T-cell (primary cell): ENCODE measurements around the gene KCTD19. TPM values are rescaled to one million over a fixed set of nuclear protein-coding genes. Genes with fewer than 3 reads are reported as not detected.
A peak's percentile ranks its signal among the peaks of the same experiment; 100 is the strongest.

ENCODE experiments used
- ATAC-seq, 4 experiments: fragments of 200-7000 bp in 3 of 4; fragments of 150-1000 bp in 1 of 4; cut with Tn5 transposase; replicated peaks in 1 of 4; 1 replicate in 3 of 4; 2 replicates in 1 of 4; pipeline ENCODE4 v1.10.0; 2021; ENCODE audit warnings: moderate library complexity in 3 of 4, mild to moderate bottlenecking in 2 of 4, moderate number of reproducible peaks in 1 of 4
- CTCF ChIA-PET, 2 donors: fragments of 300-600 bp; sonication (Branson Sonifier 250); formaldehyde crosslinking; loops; one replicate each; lab custom pipeline; 2022; ENCODE audit warnings: antibody characterized with exemption in 2 of 2; lab: Charles Lee
- POLR2A ChIA-PET, 2 donors: fragments of 300-600 bp; sonication (Branson Sonifier 250); formaldehyde crosslinking; loops; one replicate each; lab custom pipeline; 2022; ENCODE audit warnings: antibody characterized with exemption in 2 of 2; lab: Charles Lee
- DNase-seq, 35 experiments: peaks; one replicate each; pipeline versions ENCODE4 v3.0.0 to v3.0.0-alpha.2; 2013 to 2023
- H3K27ac ChIP-seq: one replicate; pipeline ENCODE4 v1.5.1; 2013; ENCODE audit warnings: low read length
- H3K27me3 ChIP-seq, 2 experiments: replicated peaks in 1 of 2; 1 replicate in 1 of 2; 2 replicates in 1 of 2; pipeline versions ENCODE4 v1.6.1 to v1.7.0; 2013; ENCODE audit warnings: low read length in 1 of 2, mixed read lengths in 1 of 2; ENCODE audit not compliant: control insufficient read depth in 2 of 2, insufficient read depth in 2 of 2; ENCODE audit errors: extremely low read depth in 1 of 2
- H3K36me3 ChIP-seq, 2 donors: 1 replicate in 1 of 2; 2 replicates in 1 of 2; pipeline versions ENCODE4 v1.6.1 to v1.7.0; 2013; ENCODE audit warnings: low read length in 1 of 2; ENCODE audit not compliant: control insufficient read depth in 2 of 2, insufficient read depth in 1 of 2; ENCODE audit errors: extremely low read depth in 1 of 2
- H3K4me1 ChIP-seq, 2 experiments: 1 replicate in 1 of 2; 2 replicates in 1 of 2; pipeline versions ENCODE4 v1.6.1 to v1.7.0; 2013; ENCODE audit warnings: low read length in 2 of 2, mixed read lengths in 1 of 2; ENCODE audit not compliant: insufficient read depth in 2 of 2, control insufficient read depth in 1 of 2; ENCODE audit errors: extremely low read depth in 1 of 2
- H3K4me3 ChIP-seq, 2 donors: 1 replicate in 1 of 2; 2 replicates in 1 of 2; pipeline versions ENCODE4 v1.5.1 to v1.7.0; 2013; ENCODE audit warnings: mild to moderate bottlenecking in 2 of 2, low read length in 1 of 2, moderate library complexity in 1 of 2; ENCODE audit not compliant: control insufficient read depth in 1 of 2; ENCODE audit errors: extremely low read depth in 1 of 2
- H3K9me3 ChIP-seq: 2 replicates; pipeline ENCODE4 v1.7.0; 2013
- H3K27ac Mint-ChIP-seq, 2 donors: one replicate each; pipeline ENCODE4 v1.8.0; 2020 to 2021; ENCODE audit warnings: mild to moderate bottlenecking in 2 of 2, mixed read lengths in 2 of 2
- H3K27me3 Mint-ChIP-seq, 2 donors: one replicate each; pipeline ENCODE4 v1.8.0; 2021 to 2022; ENCODE audit warnings: mixed read lengths in 2 of 2
- H3K36me3 Mint-ChIP-seq: one replicate; pipeline ENCODE4 v1.8.0; 2021; ENCODE audit warnings: mixed read lengths
- H3K4me1 Mint-ChIP-seq, 3 donors: one replicate each; pipeline ENCODE4 v1.8.0; 2020 to 2022; ENCODE audit warnings: mixed read lengths in 3 of 3, mild to moderate bottlenecking in 1 of 3
- H3K4me3 Mint-ChIP-seq, 3 donors: one replicate each; pipeline ENCODE4 v1.8.0; 2020 to 2022; ENCODE audit warnings: mild to moderate bottlenecking in 3 of 3, mixed read lengths in 3 of 3, moderate library complexity in 3 of 3
- H3K9me3 Mint-ChIP-seq, 3 donors: one replicate each; pipeline ENCODE4 v1.8.0; 2020 to 2022; ENCODE audit warnings: mixed read lengths in 3 of 3
- WGBS: methylation state at CpG from one replicate; pipeline ENCODE4 v1.1.5; 2013; ENCODE audit warnings: missing lambda C conversion rate; ENCODE audit not compliant: insufficient coverage; 5-methylcytosine and 5-hydroxymethylcytosine counted together
- total RNA-seq, 35 experiments: library from RNA in 6 of 35; stranded (reverse) in 6 of 35; fragments of 120-200 nt in 1 of 35; gene quantifications; one replicate each; pipeline versions ENCODE4 v1.2.1 to v1.2.4 and lab custom pipeline; 2013 to 2026

Gene KCTD19
- total RNA-seq, 5 donors from 2014 or later (not counting 1 experiment from before 2014, with no cell fraction given) = not detected

GRCh38 chr16:67283826-67284555 is 42.5 kb downstream of the KCTD19 start:
- Histone ChIP-seq H3K4me3 (no peak overlapping the region), H3K4me1 (peaks cover 0 to 15% of the 10 kb centered on the region in 2 experiments), H3K36me3 (peaks cover 0 to 22% of the 10 kb centered on the region in 2 donors), H3K27ac (no peak overlapping the region), H3K27me3 (no peaks in the 10 kb centered on the region), H3K9me3 (no peaks in the 10 kb centered on the region)
- peaks cover 0 to 5% (median 3%) of the 10 kb centered on the region in 3 donors for H3K4me1 Mint-ChIP-seq
- ChIA-PET POLR2A (interaction anchor here in 1 of 2 donors (0.6 kb wide), 1 partner anchor 24 kb away, joined by 11 read pairs; no protein-coding TSS in a partner anchor), CTCF (interaction anchor here (0.6 to 0.9 kb wide), 2 partner anchors 11 to 361 kb away, joined by 3 to 11 read pairs; no protein-coding TSS in a partner anchor)
- 93% methylated on average over 17 of the region's 21 CpGs for WGBS
- ATAC-seq = no peak
- no peak overlapping the region for H3K27ac Mint-ChIP-seq
- no peak overlapping the region for H3K4me3 Mint-ChIP-seq
- no peaks in the 10 kb centered on the region for H3K9me3 Mint-ChIP-seq
- no peak for DNase-seq
- H3K36me3 Mint-ChIP-seq = no peaks in the 10 kb centered on the region
- no peaks in the 10 kb centered on the region for H3K27me3 Mint-ChIP-seq

GRCh38 chr16:67283039-67283825 is 43.3 kb downstream of the KCTD19 start:
- CTCF ChIA-PET = no interaction called here
- POLR2A ChIA-PET = interaction anchor here in 1 of 2 donors (0.6 kb wide), 1 partner anchor 324 kb away, joined by 5 read pairs; no protein-coding TSS in a partner anchor
- Mint-ChIP-seq H3K9me3 (no peaks in the 10 kb centered on the region), H3K27ac (no peak overlapping the region), H3K36me3 (no peaks in the 10 kb centered on the region), H3K4me3 (no peak overlapping the region), H3K4me1 (peaks cover 4 to 9% (median 6%) of the 10 kb centered on the region in 3 donors), H3K27me3 (no peaks in the 10 kb centered on the region)
- DNase-seq (no peak), ATAC-seq (no peak)
- no peak overlapping the region for H3K27ac ChIP-seq
- H3K4me1 ChIP-seq = peaks cover 2 to 17% of the 10 kb centered on the region in 2 experiments
- WGBS = 91% methylated on average over 7 of the region's 7 CpGs
- H3K9me3 ChIP-seq = no peaks in the 10 kb centered on the region
- no peak overlapping the region for H3K4me3 ChIP-seq
- H3K27me3 ChIP-seq = no peaks in the 10 kb centered on the region
- H3K36me3 ChIP-seq = peaks cover 0 to 22% of the 10 kb centered on the region in 2 donors

GRCh38 chr16:67282447-67282805 is 44.1 kb downstream of the KCTD19 start:
- Mint-ChIP-seq H3K4me3 (no peak overlapping the region), H3K9me3 (no peaks in the 10 kb centered on the region)

GRCh38 chr16:67281536-67282446 is 44.8 kb downstream of the KCTD19 start:
- CTCF ChIA-PET = interaction anchor here (0.6 to 0.7 kb wide), 3 partner anchors 14 to 833 kb away, joined by 3 read pairs; no protein-coding TSS in a partner anchor
- H3K27me3 ChIP-seq = no peaks in the 10 kb centered on the region

More at GRCh38 chr16:67282447-67282805, 44.1 kb downstream of the KCTD19 start:
- peaks cover 2% of the 10 kb centered on the region for H3K36me3 Mint-ChIP-seq
- H3K27ac Mint-ChIP-seq = no peak overlapping the region
- no peaks in the 10 kb centered on the region for H3K27me3 ChIP-seq
- peaks cover 6 to 24% of the 10 kb centered on the region in 2 experiments for H3K4me1 ChIP-seq
- H3K36me3 ChIP-seq = peaks cover 0 to 22% of the 10 kb centered on the region in 2 donors
- no peak overlapping the region for H3K27ac ChIP-seq
- DNase-seq (no peak), ATAC-seq (no peak)
- H3K4me3 ChIP-seq = no peak overlapping the region
- CTCF ChIA-PET = no interaction called here
- H3K4me1 Mint-ChIP-seq = peaks cover 9 to 10% (median 10%) of the 10 kb centered on the region in 3 donors
- 94% methylated on average over 10 of the region's 10 CpGs for WGBS
- H3K9me3 ChIP-seq = no peaks in the 10 kb centered on the region
- POLR2A ChIA-PET = interaction anchor here in 1 of 2 donors (0.6 kb wide), 1 partner anchor 323 kb away, joined by 5 read pairs; no protein-coding TSS in a partner anchor
- H3K27me3 Mint-ChIP-seq = no peaks in the 10 kb centered on the region

GRCh38 chr16:67280090-67281015 is 46.2 kb downstream of the KCTD19 start:
- ATAC-seq (no peak), DNase-seq (no peak)
- Mint-ChIP-seq H3K4me1 (peaks cover 9 to 17% (median 14%) of the 10 kb centered on the region in 3 donors), H3K27ac (peak overlapping the region in 1 of 2 donors; percentile 11), H3K9me3 (no peaks in the 10 kb centered on the region), H3K36me3 (peaks cover 9% of the 10 kb centered on the region), H3K27me3 (no peaks in the 10 kb centered on the region), H3K4me3 (peak overlapping the region; percentile 39 to 77 (median 44))
- Histone ChIP-seq H3K36me3 (peaks cover 9 to 21% of the 10 kb centered on the region in 2 donors), H3K27ac (no peak overlapping the region), H3K27me3 (no peaks in the 10 kb centered on the region), H3K4me1 (peaks cover 6 to 24% of the 10 kb centered on the region in 2 experiments), H3K4me3 (peak overlapping the region; percentile 15 to 23), H3K9me3 (no peaks in the 10 kb centered on the region)
- POLR2A ChIA-PET = no interaction called here
- WGBS = 97% methylated on average over 13 of the region's 15 CpGs
- CTCF ChIA-PET = interaction anchor here in 1 of 2 donors (0.6 kb wide), 2 partner anchors 106 to 183 kb away, joined by 3 to 5 read pairs; no protein-coding TSS in a partner anchor

More at GRCh38 chr16:67281536-67282446, 44.8 kb downstream of the KCTD19 start:
- Mint-ChIP-seq H3K4me1 (peaks cover 9 to 12% (median 10%) of the 10 kb centered on the region in 3 donors), H3K27me3 (no peaks in the 10 kb centered on the region), H3K36me3 (peaks cover 3% of the 10 kb centered on the region), H3K27ac (no peak overlapping the region), H3K9me3 (no peaks in the 10 kb centered on the region), H3K4me3 (peak overlapping the region in 1 of 3 donors; percentile 13)
- no peak overlapping the region for H3K27ac ChIP-seq
- H3K36me3 ChIP-seq = peaks cover 0 to 22% of the 10 kb centered on the region in 2 donors
- peaks cover 6 to 24% of the 10 kb centered on the region in 2 experiments for H3K4me1 ChIP-seq
- 83% methylated on average over 10 of the region's 14 CpGs for WGBS
- ATAC-seq (no peak), DNase-seq (no peak)
- POLR2A ChIA-PET = no interaction called here
- no peak overlapping the region for H3K4me3 ChIP-seq
- no peaks in the 10 kb centered on the region for H3K9me3 ChIP-seq
